BJ (cell line): ENCODE data around the gene TNNT3. TPM values are rescaled to one million over a fixed set of nuclear protein-coding genes. Genes with fewer than 3 reads are reported as not detected.

ENCODE experiments used
- CTCF ChIA-PET: fragments of 350-600 bp; formaldehyde crosslinking; extraction: SDS; loops from one replicate; lab custom pipeline; 2021; ENCODE audit warnings: antibody characterized with exemption, inconsistent platforms; lab: Yijun Ruan, JAX
- POLR2A ChIA-PET: fragments of 300-600 bp; sonication (Branson Sonifier 250); formaldehyde crosslinking; extraction: SDS; loops from one replicate; lab custom pipeline; 2021; ENCODE audit warnings: antibody characterized with exemption; lab: Charles Lee
- DNase-seq: peaks from one replicate; pipeline ENCODE4 v3.0.0-alpha.2; 2011; ENCODE audit warnings: low read depth
- H3K27me3 ChIP-seq: 2 replicates; pipeline ENCODE4 v1.6.0; 2011; ENCODE audit warnings: low read length; ENCODE audit not compliant: control insufficient read depth, insufficient read depth
- H3K36me3 ChIP-seq: 2 replicates; pipeline ENCODE4 v1.5.1; 2011; ENCODE audit warnings: low read length; ENCODE audit not compliant: control insufficient read depth, insufficient read depth
- H3K4me3 ChIP-seq: 2 replicates; pipeline ENCODE4 v1.5.1; 2011; ENCODE audit warnings: low read depth, mild to moderate bottlenecking, control low read depth, low read length
- polyA plus RNA-seq: library from polyadenylated mRNA; depleted of rRNA; stranded (reverse); fragments of >200 nt; gene quantifications from 2 replicates; pipeline ENCODE4 v1.2.3, GENCODE V29; 2011
- TF ChIP-seq, protein P1 (sequence below): IDR thresholded peaks from 2 replicates; pipeline ENCODE4 v1.5.1; 2011; ENCODE audit warnings: low read depth, mild to moderate bottlenecking, control low read depth, inconsistent platforms, low read length, moderate library complexity; ENCODE audit not compliant: insufficient read depth

Gene TNNT3
- polyA plus RNA-seq, 1 experiment = not detected

DNA sequence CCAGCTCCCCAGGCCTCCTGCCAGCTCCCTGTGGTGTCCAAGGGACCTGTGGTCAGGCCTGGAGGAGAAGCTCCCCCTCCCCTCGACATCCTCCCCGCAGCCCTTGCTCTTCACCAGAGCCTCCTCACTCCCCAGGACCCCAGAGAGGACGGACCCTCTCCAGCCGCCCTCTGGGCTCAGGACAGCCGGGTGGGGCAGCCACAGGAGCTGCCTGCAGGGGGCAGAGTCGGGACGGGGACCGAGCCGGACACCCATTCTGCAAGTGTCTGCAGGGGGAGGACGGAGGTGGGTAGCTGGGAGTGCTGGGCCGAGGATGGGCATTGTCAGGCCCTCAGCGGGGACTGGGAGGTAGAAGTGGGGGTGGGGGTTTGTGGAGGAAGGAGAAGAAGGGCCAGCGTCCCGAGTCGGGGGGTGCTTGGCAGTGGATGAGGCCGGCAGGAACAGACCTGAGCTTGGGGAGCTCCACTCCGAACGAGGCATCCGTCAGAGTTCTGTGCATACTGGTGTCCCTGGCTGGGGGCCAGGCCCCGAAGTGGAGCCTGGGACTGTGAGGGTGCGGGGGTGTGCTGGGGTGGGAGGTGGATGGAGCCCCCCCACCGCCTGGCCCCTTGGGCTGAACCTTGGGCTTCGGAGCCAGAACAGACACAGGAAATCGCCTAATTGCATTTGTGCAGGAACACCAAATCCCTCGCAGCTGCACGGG lies 43.0 kb upstream of the TNNT3 start:
- POLR2A ChIA-PET = no interaction called here
- DNase-seq = no peak
- Histone ChIP-seq H3K27me3 (no peaks in the 10 kb centered on the region; the same call in 1 of the 2 replicates), H3K4me3 (no peak overlapping the region), H3K36me3 (no peaks in the 10 kb centered on the region)
- TF ChIP-seq, protein P1, sequence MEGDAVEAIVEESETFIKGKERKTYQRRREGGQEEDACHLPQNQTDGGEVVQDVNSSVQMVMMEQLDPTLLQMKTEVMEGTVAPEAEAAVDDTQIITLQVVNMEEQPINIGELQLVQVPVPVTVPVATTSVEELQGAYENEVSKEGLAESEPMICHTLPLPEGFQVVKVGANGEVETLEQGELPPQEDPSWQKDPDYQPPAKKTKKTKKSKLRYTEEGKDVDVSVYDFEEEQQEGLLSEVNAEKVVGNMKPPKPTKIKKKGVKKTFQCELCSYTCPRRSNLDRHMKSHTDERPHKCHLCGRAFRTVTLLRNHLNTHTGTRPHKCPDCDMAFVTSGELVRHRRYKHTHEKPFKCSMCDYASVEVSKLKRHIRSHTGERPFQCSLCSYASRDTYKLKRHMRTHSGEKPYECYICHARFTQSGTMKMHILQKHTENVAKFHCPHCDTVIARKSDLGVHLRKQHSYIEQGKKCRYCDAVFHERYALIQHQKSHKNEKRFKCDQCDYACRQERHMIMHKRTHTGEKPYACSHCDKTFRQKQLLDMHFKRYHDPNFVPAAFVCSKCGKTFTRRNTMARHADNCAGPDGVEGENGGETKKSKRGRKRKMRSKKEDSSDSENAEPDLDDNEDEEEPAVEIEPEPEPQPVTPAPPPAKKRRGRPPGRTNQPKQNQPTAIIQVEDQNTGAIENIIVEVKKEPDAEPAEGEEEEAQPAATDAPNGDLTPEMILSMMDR = peak; percentile 70
- CTCF ChIA-PET = interaction anchor here (1.0 to 5.4 kb wide), 20 partner anchors 10 to 280 kb away, joined by 3 to 45 read pairs (median 5); partner anchors contain the start of gene TNNI2

DNA sequence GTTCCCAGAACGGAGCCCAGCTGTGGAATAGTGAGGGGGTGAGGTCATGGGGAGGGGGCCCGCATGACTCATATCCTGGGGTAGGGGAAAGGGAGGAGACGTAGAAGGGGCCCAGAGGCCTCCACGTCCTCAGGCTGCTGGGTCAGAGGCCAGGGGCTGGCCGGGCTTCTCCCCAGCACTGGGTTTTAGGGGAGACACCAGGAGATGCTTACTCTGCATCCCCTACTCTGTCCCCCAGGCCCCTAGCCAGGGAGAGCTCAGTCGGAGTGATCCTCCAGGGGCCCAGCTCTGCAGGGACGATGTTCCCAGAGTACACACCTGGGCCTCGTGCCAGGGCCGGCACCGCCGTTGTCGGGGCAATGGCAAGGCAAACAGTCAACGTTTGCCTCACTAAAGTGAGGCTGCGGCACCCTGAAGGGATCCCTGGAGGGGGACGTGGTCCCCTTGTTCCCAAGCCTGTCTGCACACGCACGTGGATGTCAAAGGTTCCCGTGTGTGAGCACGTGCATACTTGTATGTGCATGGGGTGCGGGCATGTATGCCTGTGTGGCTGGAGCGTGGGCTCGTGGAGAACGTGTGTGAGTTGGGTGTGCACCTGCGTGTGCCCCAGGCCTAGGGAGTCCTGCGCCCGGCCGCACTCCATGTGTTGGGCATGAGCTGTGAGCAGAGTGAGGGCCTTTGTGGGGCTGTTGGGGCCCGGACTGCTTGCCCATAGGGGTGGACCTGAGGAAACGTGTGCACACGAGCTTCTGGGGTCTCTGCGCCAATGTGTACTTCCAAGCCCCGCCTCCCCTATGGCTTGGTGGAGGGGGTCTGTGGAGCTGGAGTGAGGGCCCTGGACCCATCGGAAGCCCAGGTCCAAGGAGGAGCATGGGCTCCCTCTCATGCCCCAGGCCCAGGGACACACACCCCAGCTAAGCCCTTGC lies 42.0 kb upstream of the TNNT3 start:
- Histone ChIP-seq H3K36me3 (no peaks in the 10 kb centered on the region), H3K27me3 (no peaks in the 10 kb centered on the region; the same call in none of the 2 replicates), H3K4me3 (no peak overlapping the region)
- no peak for DNase-seq
- TF ChIP-seq, protein P1 = no peak
- ChIA-PET POLR2A (no interaction called here), CTCF (interaction anchor here (0.6 to 5.4 kb wide), 17 partner anchors 8 to 756 kb away, joined by 3 to 45 read pairs (median 6); no protein-coding TSS in a partner anchor)

DNA sequence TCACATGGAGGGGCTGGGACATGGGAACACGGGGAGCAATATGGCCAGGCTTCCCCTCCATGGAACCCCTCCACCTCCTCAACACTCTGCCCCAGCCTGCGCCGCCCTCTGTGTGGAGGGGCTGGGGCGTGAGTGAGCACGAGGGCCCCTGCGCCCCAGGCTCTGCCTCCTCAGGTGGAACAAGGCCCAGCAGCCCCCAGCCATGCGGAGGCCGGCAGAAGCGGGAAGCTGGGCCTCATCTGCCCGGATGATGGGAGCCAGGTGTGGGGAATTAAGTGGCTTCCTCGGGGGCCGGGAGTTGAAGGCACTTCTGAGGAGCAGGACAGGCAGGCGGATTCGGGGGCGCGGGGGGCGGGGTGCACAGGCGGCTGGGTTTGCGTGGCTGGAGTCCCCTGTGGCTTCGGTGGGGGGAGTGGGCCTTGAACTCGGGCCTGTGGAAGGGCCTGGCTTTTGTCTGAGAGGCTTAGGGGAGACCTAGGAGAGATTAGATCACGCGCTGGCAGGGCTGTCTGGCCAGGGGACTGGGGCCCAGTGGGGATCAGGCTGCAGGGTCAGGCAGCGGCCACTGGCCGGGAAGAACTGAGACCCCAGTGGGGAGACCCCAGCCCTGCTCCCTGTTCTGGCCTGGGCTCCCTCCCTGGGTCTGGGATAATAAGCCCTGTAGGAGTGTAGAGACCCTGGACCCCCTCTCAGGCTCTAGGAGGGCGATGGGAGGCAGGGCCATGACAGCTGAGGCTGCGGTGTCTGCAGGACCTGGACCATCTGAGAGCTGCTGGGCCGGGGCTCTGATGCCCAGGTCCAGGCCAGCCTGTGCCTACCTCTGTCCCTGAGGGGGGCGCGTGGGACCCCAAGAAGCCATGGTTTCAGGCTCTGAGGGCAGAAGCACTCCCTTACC lies 41.1 kb upstream of the TNNT3 start:
- TF ChIP-seq, protein P1 = no peak
- H3K36me3 ChIP-seq = no peaks in the 10 kb centered on the region
- ChIA-PET POLR2A (interaction anchor here (0.6 kb wide), 1 partner anchor 86 kb away, joined by 3 read pairs; no protein-coding TSS in a partner anchor), CTCF (interaction anchor here (0.6 to 5.4 kb wide), 7 partner anchors 9 to 757 kb away, joined by 3 to 45 read pairs (median 3); no protein-coding TSS in a partner anchor)
- H3K27me3 ChIP-seq = no peaks in the 10 kb centered on the region; the same call in none of the 2 replicates
- DNase-seq = no peak
- H3K4me3 ChIP-seq = no peak overlapping the region

DNA sequence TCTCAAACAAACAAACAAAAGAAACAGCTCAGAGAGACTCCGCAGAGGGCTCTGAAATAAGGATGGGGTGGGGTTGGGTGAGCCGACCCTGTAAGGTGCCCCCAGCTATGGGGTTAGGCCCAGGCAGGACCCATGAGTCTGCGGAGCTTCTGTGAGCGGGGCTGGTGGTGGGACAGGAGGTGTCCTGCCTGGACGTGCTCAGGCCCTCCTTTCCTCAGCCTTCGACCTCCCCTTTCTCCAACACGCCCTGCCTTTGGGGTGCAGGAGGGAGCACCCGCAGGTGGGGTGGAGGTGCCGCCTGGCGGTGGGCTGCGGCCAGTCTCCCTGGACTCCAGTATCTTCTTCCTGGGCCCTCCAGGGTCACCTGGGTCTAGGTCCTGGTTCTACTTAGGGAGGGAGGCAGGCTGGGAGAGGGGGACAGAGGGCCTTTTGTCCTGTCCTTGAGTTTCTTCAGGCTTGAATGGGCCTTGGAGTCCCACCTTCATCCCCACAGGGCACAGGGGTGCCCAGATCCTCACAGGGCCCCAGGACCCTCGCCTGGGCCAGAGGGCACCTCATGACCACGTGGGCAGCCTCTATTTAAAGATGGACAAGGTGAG lies 40.1 kb upstream of the TNNT3 start:
- POLR2A ChIA-PET = no interaction called here

More for the DNA sequence above, 40.1 kb upstream of the TNNT3 start:
- CTCF ChIA-PET = interaction anchor here (0.6 to 5.4 kb wide), 4 partner anchors 120 to 271 kb away, joined by 3 to 45 read pairs (median 3); no protein-coding TSS in a partner anchor
- Histone ChIP-seq H3K4me3 (no peak overlapping the region), H3K27me3 (no peaks in the 10 kb centered on the region; the same call in none of the 2 replicates), H3K36me3 (no peaks in the 10 kb centered on the region)
- TF ChIP-seq, protein P1 = no peak
- DNase-seq = no peak
